ENCODE data around the gene ADAM15.

Gene ADAM15

GRCh38 chr1:155008015-155008941, 42.8 kb upstream of the ADAM15 start:
- H3K9me3 Mint-ChIP-seq, result no peaks in the 10 kb centered on the region
- H3K27ac Mint-ChIP-seq, result peak overlapping the region; percentile 90
- H3K27me3 Mint-ChIP-seq, result no peaks in the 10 kb centered on the region
- DNase-seq, result peak; percentile 79
- peaks cover 30% of the 10 kb centered on the region for H3K36me3 Mint-ChIP-seq
- H3K4me3 Mint-ChIP-seq, result peak overlapping the region; percentile 93
- CTCF ChIA-PET, result interaction anchor here (0.7 to 4.0 kb wide), 6 partner anchors 8 to 164 kb away, joined by 4 to 41 read pairs (median 4); partner anchors contain the start of genes KRTCAP2 and PBXIP1
- peaks cover 79% of the 10 kb centered on the region for H3K4me1 Mint-ChIP-seq

DNA sequence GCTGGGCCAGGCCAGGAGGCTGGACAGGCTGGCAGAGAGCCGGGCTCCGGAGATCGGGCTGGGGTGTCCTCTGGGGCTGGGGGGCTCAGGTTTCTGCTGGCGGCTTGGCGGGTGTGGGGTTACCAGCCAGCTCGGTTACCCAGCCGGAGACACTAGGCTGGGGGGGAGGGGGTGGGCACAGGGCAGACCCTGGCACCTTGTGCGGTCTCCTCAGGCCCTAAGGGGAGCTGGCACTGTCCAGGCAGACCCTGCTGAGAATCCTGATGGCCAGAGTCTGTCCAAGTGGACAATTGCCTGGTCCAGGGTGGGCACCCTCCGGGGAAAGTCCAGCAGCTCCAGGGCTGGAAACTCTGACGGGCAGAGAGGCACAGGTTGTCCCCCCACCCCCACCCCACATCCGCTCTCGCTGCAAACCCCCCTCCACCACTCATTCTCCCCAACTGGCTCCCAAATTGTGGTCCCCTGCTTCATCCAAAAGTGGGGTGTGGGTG, 41.9 kb upstream of the ADAM15 start:
- Mint-ChIP-seq H3K36me3 (peaks cover 34% of the 10 kb centered on the region), H3K27me3 (no peaks in the 10 kb centered on the region), H3K9me3 (no peaks in the 10 kb centered on the region), H3K27ac (peak overlapping the region; percentile 90), H3K4me3 (peak overlapping the region; percentile 93), H3K4me1 (peaks cover 82% of the 10 kb centered on the region)
- peak; percentile 49 for DNase-seq
- CTCF ChIA-PET, result interaction anchor here (0.7 to 5.0 kb wide), 7 partner anchors 7 to 163 kb away, joined by 4 to 41 read pairs (median 4); partner anchors contain the start of genes KRTCAP2 and PBXIP1

DNA sequence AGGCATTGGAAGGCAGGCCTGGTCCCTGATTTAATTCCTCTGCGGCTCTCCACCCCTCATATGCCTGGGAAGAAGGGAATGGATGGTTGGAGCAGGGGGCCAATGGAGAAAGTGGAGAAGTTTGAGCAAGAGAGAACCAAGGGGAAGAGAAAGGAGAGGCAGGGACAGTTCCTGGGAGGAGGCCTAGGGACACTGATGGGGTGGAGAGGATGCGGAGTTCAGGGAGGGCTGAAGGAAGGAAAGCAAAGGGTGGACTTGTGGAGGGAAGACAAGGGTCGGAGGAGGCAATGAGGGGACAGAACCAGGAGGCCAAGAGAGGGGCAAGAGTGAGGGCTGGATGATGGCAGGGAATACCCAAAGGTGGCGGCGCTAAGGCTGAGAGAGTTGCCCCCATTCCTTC, 41.4 kb upstream of the ADAM15 start:
- H3K27me3 Mint-ChIP-seq, result no peaks in the 10 kb centered on the region
- H3K4me3 Mint-ChIP-seq, result peak overlapping the region; percentile 93
- H3K36me3 Mint-ChIP-seq, result peaks cover 34% of the 10 kb centered on the region
- no peaks in the 10 kb centered on the region for H3K9me3 Mint-ChIP-seq
- no peak for DNase-seq
- H3K4me1 Mint-ChIP-seq, result peaks cover 82% of the 10 kb centered on the region
- CTCF ChIA-PET, result interaction anchor here (1.2 to 5.0 kb wide), 4 partner anchors 10 to 163 kb away, joined by 3 to 21 read pairs (median 4); partner anchors contain the start of gene KRTCAP2
- H3K27ac Mint-ChIP-seq, result peak overlapping the region; percentile 90

GRCh38 chr1:155010211-155010918, 40.8 kb upstream of the ADAM15 start:
- H3K27ac Mint-ChIP-seq, result peak overlapping the region; percentile 90
- DNase-seq, result peak; percentile 51
- CTCF ChIA-PET, result interaction anchor here (0.6 to 5.0 kb wide), 4 partner anchors 11 to 450 kb away, joined by 3 to 21 read pairs (median 3); no protein-coding TSS in a partner anchor
- peaks cover 84% of the 10 kb centered on the region for H3K4me1 Mint-ChIP-seq
- H3K36me3 Mint-ChIP-seq, result peaks cover 36% of the 10 kb centered on the region
- no peaks in the 10 kb centered on the region for H3K9me3 Mint-ChIP-seq
- no peaks in the 10 kb centered on the region for H3K27me3 Mint-ChIP-seq
- peak overlapping the region; percentile 93 for H3K4me3 Mint-ChIP-seq

- CTCF ChIA-PET, result interaction anchor here (0.6 to 5.0 kb wide), 4 partner anchors 12 to 451 kb away, joined by 3 to 21 read pairs (median 3); no protein-coding TSS in a partner anchor
- H3K36me3 Mint-ChIP-seq, result peaks cover 43% of the 10 kb centered on the region
- H3K9me3 Mint-ChIP-seq, result no peaks in the 10 kb centered on the region
- DNase-seq, result no peak
- H3K4me1 Mint-ChIP-seq, result peaks cover 84% of the 10 kb centered on the region
- H3K27me3 Mint-ChIP-seq, result no peaks in the 10 kb centered on the region
- peak overlapping the region; percentile 93 for H3K4me3 Mint-ChIP-seq
- peak overlapping the region; percentile 90 for H3K27ac Mint-ChIP-seq
These were observed 40.1 kb upstream of the ADAM15 start for GRCh38 chr1:155011004-155011416.

DNA sequence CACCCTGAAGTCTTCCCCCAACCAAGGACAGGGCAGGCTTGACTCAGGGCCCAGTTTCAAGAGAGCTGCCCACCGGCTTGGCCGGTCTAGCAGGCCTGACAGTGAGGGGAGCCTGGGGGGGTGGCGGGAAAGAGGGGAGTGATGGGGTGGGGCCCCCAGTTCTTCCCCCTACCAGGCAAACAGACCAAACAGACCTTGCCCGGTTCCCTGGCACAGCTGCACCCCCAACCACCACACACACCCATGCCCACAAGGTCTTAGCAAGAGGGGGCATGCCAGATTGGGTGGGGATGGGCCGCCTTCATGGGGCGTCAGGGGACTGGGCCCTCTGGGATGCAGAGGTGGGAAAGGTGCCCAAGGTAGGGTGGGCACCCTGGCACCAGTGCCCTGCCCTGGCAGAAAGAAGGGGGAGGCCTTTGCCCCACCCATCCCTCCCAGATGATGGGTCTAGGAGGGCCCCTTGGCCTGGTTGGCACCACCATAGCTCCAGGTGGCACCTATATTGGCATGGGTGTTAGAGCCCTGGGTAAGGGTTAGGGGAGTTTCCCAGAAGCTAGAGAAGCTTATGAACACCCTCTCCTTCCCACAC, 39.6 kb upstream of the ADAM15 start:
- peaks cover 84% of the 10 kb centered on the region for H3K4me1 Mint-ChIP-seq
- peak overlapping the region; percentile 90 for H3K27ac Mint-ChIP-seq
- H3K9me3 Mint-ChIP-seq, result no peaks in the 10 kb centered on the region
- CTCF ChIA-PET, result interaction anchor here (0.6 to 5.0 kb wide), 5 partner anchors 12 to 50 kb away, joined by 3 to 21 read pairs (median 6); partner anchors contain the start of gene ADAM15
- no peak for DNase-seq
- H3K4me3 Mint-ChIP-seq, result peak overlapping the region; percentile 93
- H3K36me3 Mint-ChIP-seq, result peaks cover 47% of the 10 kb centered on the region
- no peaks in the 10 kb centered on the region for H3K27me3 Mint-ChIP-seq

DNA sequence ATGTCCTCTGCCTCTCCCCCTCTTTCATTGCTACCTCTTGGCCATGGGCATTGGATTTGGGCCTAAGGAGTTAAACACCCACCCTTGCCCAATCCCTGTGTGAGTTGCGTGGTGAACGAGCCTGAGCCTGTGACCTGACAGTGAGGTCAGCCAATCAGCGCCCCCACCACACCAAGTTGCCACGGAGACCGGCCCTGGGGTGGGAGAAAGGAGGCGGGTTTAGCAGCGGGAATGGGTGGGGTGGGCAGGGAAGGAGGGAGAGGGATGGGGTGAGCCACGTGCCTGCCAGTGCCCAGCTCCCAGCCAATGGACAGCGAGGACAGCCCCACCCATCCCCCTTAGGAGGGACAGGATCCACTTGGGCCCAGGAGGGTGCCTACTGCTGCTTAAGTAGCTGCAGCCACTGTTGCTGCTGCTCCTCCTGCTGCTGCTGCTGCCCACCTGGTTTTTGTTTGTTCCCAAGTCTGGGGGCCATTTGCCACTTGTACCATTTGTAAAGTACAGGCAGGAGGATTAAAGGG, 39.0 kb upstream of the ADAM15 start:
- H3K4me1 Mint-ChIP-seq, result peaks cover 84% of the 10 kb centered on the region
- no peaks in the 10 kb centered on the region for H3K9me3 Mint-ChIP-seq
- peaks cover 52% of the 10 kb centered on the region for H3K36me3 Mint-ChIP-seq
- DNase-seq, result peak; percentile 68
- CTCF ChIA-PET, result interaction anchor here (0.6 to 5.0 kb wide), 7 partner anchors 8 to 50 kb away, joined by 3 to 21 read pairs (median 6); partner anchors contain the start of gene ADAM15
- H3K27ac Mint-ChIP-seq, result peak overlapping the region; percentile 87
- peak overlapping the region; percentile 93 for H3K4me3 Mint-ChIP-seq
- no peaks in the 10 kb centered on the region for H3K27me3 Mint-ChIP-seq

DNA sequence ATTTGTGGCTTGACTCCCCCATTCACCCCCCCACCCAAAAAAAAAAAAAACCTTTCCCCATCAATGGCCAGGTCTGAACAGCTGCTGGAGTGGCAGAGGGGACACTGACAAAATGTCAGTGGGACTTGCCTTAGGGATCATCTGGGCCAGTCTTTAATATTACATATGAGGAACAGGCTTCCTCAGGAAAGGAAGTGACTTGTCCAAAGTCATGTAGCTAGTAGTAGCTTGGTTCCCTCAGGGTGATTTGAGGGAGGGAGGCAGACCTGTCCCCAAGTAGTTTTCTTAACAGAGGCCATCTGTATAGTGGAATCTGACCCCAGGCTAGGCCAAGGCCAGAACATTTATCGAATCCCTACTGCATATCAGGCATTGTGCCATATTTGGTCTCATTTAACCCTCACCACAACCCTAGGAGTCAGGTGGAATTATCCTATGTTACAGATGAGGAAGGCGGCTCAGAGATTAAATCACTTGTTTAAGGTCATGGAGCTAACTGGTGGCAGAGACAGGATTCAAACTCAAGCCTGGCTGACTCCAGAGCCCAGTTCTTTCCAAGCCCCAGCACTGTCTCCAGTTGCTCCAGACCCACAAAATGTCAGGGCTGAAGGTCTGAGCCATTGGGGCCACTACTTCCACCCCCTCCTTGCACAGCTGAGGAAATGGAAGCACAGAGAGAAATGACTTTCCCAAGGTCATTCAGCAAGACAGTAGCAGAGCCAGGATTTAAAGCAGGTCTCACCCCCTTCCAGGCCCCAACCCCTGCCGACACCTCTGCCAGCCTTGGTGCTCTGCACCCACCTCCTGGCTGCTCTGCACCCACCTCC, 38.1 kb upstream of the ADAM15 start:
- H3K4me1 Mint-ChIP-seq, result peaks cover 81% of the 10 kb centered on the region
- peak overlapping the region; percentile 87 for H3K27ac Mint-ChIP-seq
- no peak for DNase-seq
- H3K9me3 Mint-ChIP-seq, result no peaks in the 10 kb centered on the region
- peaks cover 57% of the 10 kb centered on the region for H3K36me3 Mint-ChIP-seq
- H3K27me3 Mint-ChIP-seq, result no peaks in the 10 kb centered on the region
- CTCF ChIA-PET, result interaction anchor here (0.8 to 5.0 kb wide), 8 partner anchors 9 to 72 kb away, joined by 3 to 21 read pairs (median 6); partner anchors contain the start of gene ADAM15
- H3K4me3 Mint-ChIP-seq, result peak overlapping the region; percentile 93

- H3K36me3 Mint-ChIP-seq, result peaks cover 59% of the 10 kb centered on the region
- peak; percentile 68 for DNase-seq
- no peaks in the 10 kb centered on the region for H3K27me3 Mint-ChIP-seq
- CTCF ChIA-PET, result interaction anchor here (1.3 to 5.0 kb wide), 6 partner anchors 10 to 58 kb away, joined by 3 to 21 read pairs (median 7); partner anchors contain the start of gene PBXIP1
- H3K4me3 Mint-ChIP-seq, result peak overlapping the region; percentile 93
- peaks cover 77% of the 10 kb centered on the region for H3K4me1 Mint-ChIP-seq
- no peaks in the 10 kb centered on the region for H3K9me3 Mint-ChIP-seq
- peak overlapping the region; percentile 87 for H3K27ac Mint-ChIP-seq
These were observed 37.5 kb upstream of the ADAM15 start for GRCh38 chr1:155013632-155014031.

DNA sequence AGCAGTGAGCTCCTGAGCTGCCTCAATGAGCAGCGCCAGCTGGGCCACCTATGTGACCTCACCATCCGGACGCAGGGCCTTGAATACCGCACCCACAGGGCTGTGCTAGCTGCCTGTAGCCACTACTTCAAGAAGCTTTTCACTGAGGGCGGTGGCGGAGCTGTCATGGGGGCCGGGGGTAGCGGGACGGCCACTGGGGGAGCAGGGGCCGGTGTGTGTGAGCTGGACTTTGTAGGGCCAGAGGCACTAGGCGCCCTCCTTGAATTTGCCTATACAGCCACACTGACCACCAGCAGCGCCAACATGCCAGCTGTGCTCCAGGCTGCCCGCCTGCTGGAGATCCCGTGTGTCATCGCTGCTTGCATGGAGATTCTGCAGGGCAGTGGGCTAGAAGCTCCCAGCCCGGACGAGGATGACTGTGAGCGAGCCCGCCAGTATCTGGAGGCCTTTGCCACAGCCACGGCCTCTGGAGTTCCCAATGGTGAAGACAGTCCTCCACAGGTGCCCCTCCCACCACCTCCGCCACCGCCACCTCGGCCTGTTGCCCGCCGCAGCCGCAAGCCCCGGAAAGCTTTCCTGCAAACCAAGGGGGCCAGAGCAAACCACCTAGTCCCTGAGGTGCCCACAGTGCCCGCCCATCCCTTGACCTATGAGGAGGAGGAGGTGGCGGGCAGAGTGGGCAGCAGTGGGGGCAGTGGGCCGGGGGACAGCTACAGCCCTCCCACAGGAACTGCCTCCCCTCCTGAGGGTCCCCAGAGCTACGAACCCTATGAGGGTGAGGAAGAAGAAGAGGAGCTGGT, 36.2 kb upstream of the ADAM15 start:
- Mint-ChIP-seq H3K4me1 (peaks cover 85% of the 10 kb centered on the region), H3K27me3 (no peaks in the 10 kb centered on the region), H3K27ac (no peak overlapping the region), H3K36me3 (peaks cover 63% of the 10 kb centered on the region), H3K9me3 (no peaks in the 10 kb centered on the region), H3K4me3 (no peak overlapping the region)
- CTCF ChIA-PET, result interaction anchor here (0.6 to 6.7 kb wide), 12 partner anchors 7 to 108 kb away, joined by 3 to 48 read pairs (median 6); partner anchors contain the start of genes ADAM15, FLAD1, LENEP and PBXIP1
- no peak for DNase-seq

DNA sequence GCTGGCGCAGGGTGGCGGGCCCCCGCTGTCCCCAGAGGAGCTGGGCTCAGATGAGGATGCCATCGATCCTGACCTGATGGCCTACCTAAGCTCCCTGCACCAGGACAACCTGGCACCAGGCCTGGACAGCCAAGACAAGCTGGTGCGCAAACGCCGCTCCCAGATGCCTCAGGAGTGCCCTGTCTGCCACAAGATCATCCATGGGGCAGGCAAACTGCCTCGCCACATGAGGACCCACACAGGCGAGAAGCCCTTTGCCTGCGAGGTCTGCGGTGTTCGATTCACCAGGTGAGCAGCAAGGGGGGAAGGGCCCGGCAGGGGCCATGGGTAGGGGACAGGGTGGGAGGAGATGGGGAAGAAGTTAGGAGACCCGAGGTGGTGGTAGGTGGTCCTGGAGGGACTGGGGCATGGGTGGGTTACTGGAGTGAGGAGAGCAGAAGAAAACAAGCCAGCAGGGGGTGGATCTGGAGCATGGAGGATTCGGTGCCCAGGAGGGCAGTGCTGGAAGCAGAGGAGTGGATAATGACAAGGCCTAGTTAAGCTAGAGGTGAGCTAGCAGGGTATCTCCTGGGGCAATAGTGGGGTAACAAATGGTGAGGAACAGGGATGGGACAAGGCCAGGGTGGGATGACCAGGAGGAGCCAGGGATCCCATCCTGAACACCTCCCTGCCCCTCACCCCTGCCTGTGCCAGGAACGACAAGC, 35.4 kb upstream of the ADAM15 start:
- no peak for DNase-seq
- Mint-ChIP-seq H3K27me3 (no peaks in the 10 kb centered on the region), H3K27ac (peak overlapping the region; percentile 83), H3K4me1 (peaks cover 83% of the 10 kb centered on the region), H3K9me3 (no peaks in the 10 kb centered on the region), H3K36me3 (peaks cover 62% of the 10 kb centered on the region), H3K4me3 (peak overlapping the region; percentile 33)
- CTCF ChIA-PET, result interaction anchor here (0.8 to 6.7 kb wide), 18 partner anchors 8 to 456 kb away, joined by 3 to 48 read pairs (median 8); partner anchors contain the start of genes ADAM15, FLAD1, LENEP and PBXIP1
